Measurements from ENCODE around the gene FGG.

- TF ChIP-seq EZH2 (IDR thresholded peaks at IDR 0.05; ENCODE audit: insufficient read depth, low read length) (no peak), CTCF (IDR thresholded peaks at IDR 0.05; ENCODE audit: insufficient read depth, low read depth, low read length) (no peak)
Measured at GRCh38 chr4:154569584-154569983, 42.9 kb downstream of the FGG start.
